ENCODE data around the gene SLC4A3.
"Not testable (repeated sequence)": the region's sequence is repeated elsewhere in the genome, so short reads cannot be mapped to it uniquely, and the experiment has no call there.

The SLC4A3 gene

GRCh38 chr2:219648963-219649362 lies 21.5 kb downstream of the SLC4A3 start:
- no peak for DNase-seq (ENCODE audit: low read depth in 2 of 2)

- no peak for DNase-seq (ENCODE audit: low read depth in 2 of 2)
Observed at GRCh38 chr2:219650426-219651248, 23.2 kb downstream of the SLC4A3 start.

GRCh38 chr2:219651656-219652055 lies 24.2 kb downstream of the SLC4A3 start:
- not testable (repeated sequence) for DNase-seq (ENCODE audit: low read depth in 2 of 2)

- no peak for DNase-seq (ENCODE audit: low read depth in 2 of 2)
Observed at GRCh38 chr2:219656526-219656925, 29.1 kb downstream of the SLC4A3 start.

- DNase-seq (ENCODE audit: low read depth in 2 of 2): no peak
Observed at GRCh38 chr2:219658196-219658846, 30.9 kb downstream of the SLC4A3 start.

GRCh38 chr2:219658874-219659273 lies 31.4 kb downstream of the SLC4A3 start:
- no peak for DNase-seq (ENCODE audit: low read depth in 2 of 2)

GRCh38 chr2:219661197-219661954 lies 33.9 kb downstream of the SLC4A3 start:
- DNase-seq (ENCODE audit: low read depth in 2 of 2): no peak

- DNase-seq (ENCODE audit: low read depth in 2 of 2): no peak
Observed at GRCh38 chr2:219661955-219662395, 34.5 kb downstream of the SLC4A3 start.

GRCh38 chr2:219662566-219662965 lies 35.1 kb downstream of the SLC4A3 start:
- no peak for DNase-seq (ENCODE audit: low read depth in 2 of 2)

- no peak for DNase-seq (ENCODE audit: low read depth in 2 of 2)
Observed at GRCh38 chr2:219663116-219663762, 35.8 kb downstream of the SLC4A3 start.

GRCh38 chr2:219664041-219664440 lies 36.6 kb downstream of the SLC4A3 start:
- no peak for DNase-seq (ENCODE audit: low read depth in 2 of 2)

GRCh38 chr2:219664944-219665343 lies 37.5 kb downstream of the SLC4A3 start:
- DNase-seq (ENCODE audit: low read depth in 2 of 2): no peak

- no peak for DNase-seq (ENCODE audit: low read depth in 2 of 2)
Observed at GRCh38 chr2:219665926-219666325, 38.5 kb downstream of the SLC4A3 start.

GRCh38 chr2:219668316-219668715 lies 40.9 kb downstream of the SLC4A3 start:
- no peak for DNase-seq (ENCODE audit: low read depth in 2 of 2)

GRCh38 chr2:219670386-219670785 lies 43.0 kb downstream of the SLC4A3 start:
- DNase-seq (ENCODE audit: low read depth in 2 of 2): no peak

- DNase-seq (ENCODE audit: low read depth in 2 of 2): no peak
Observed at GRCh38 chr2:219671279-219671678, 43.8 kb downstream of the SLC4A3 start.

- no peak for DNase-seq (ENCODE audit: low read depth in 2 of 2)
Observed at GRCh38 chr2:219672406-219672805, 45.0 kb downstream of the SLC4A3 start.

- DNase-seq (ENCODE audit: low read depth in 2 of 2): no peak
Observed at GRCh38 chr2:219675221-219675620, 47.8 kb downstream of the SLC4A3 start.

- no peak for DNase-seq (ENCODE audit: low read depth in 2 of 2)
Observed at GRCh38 chr2:219676586-219676985, 49.2 kb downstream of the SLC4A3 start.

- DNase-seq (ENCODE audit: low read depth in 2 of 2): no peak
Observed at GRCh38 chr2:219679041-219679440, 51.6 kb downstream of the SLC4A3 start.

GRCh38 chr2:219679571-219679970 lies 52.1 kb downstream of the SLC4A3 start:
- DNase-seq (ENCODE audit: low read depth in 2 of 2): no peak
